ENCODE data around the gene LPP. TPM values are rescaled to one million over a fixed set of nuclear protein-coding genes. Genes with fewer than 3 reads are reported as not detected.

Gene LPP
- total and polyA plus RNA-seq, 10 of the 15 experiments (the other 5 are each of a cell fraction or from before 2014, with no cell fraction given), result under 0.01 to 0.62 (median 0.03) TPM

- in situ Hi-C loops (cut with MboI) (no loop called here), intact Hi-C loops (cut with micrococcal nuclease; ENCODE audit: unreplicated experiment) (no loop called here)
- Histone ChIP-seq H3K4me2 (ENCODE audit: control insufficient read depth, insufficient read depth) (no peak overlapping the region), H3K9me3 (replicated peaks; ENCODE audit: control insufficient read depth, insufficient read depth, low read length) (no peaks in the 10 kb centered on the region), H3K9ac (ENCODE audit: control insufficient read depth, insufficient read depth, low read length) (no peak overlapping the region), H3K4me3 (no peak overlapping the region), H3K36me3 (ENCODE audit: control insufficient read depth in 2 of 2, insufficient read depth in 2 of 2, low read length in 1 of 2) (no peaks in the 10 kb centered on the region), H4K20me1 (ENCODE audit: control insufficient read depth, insufficient read depth) (no peaks in the 10 kb centered on the region), H3K27me3 (replicated peaks in 1 of 2; ENCODE audit: control insufficient read depth in 2 of 2, insufficient read depth in 2 of 2, low read length in 1 of 2) (peaks cover 0 to 1% of the 10 kb centered on the region in 2 experiments; a peak in 2 of 4 replicates), H2AFZ (ENCODE audit: control insufficient read depth, low read depth, low read length) (no peak overlapping the region), H3K27ac (ENCODE audit: control insufficient read depth, insufficient read depth) (no peak overlapping the region), H3K79me2 (ENCODE audit: control insufficient read depth, insufficient read depth, low read length) (no peaks in the 10 kb centered on the region), H3K4me1 (ENCODE audit: control insufficient read depth, insufficient read depth, low read length) (no peaks in the 10 kb centered on the region)
- no TSS peak for BruUV-seq (replicated peaks)
- ChIA-PET SMC1A (ENCODE audit: uncharacterized antibody, unreplicated experiment) (interaction anchor here (0.7 to 1.4 kb wide), 2 partner anchors 9 to 267 kb away, joined by 3 read pairs; no protein-coding TSS in a partner anchor), RAD21 (ENCODE audit: unreplicated experiment) (no interaction called here), CTCF (no interaction called here), POLR2A (no interaction called here)
- WGBS (ENCODE audit: insufficient coverage, insufficient replicate concordance, low lambda C conversion rate, missing lambda C conversion rate), result 9% methylated on average over 7 of the region's 7 CpGs
- TF ChIP-seq TARDBP (IDR thresholded peaks at IDR 0.05; ENCODE audit: borderline replicate concordance), result no peak
- TF ChIP-seq IKZF1 (conservative IDR thresholded peaks at IDR 0.05), result no peak
- no peak for TF ChIP-seq JUNB (IDR thresholded peaks at IDR 0.05)
- TF ChIP-seq, protein P1, sequence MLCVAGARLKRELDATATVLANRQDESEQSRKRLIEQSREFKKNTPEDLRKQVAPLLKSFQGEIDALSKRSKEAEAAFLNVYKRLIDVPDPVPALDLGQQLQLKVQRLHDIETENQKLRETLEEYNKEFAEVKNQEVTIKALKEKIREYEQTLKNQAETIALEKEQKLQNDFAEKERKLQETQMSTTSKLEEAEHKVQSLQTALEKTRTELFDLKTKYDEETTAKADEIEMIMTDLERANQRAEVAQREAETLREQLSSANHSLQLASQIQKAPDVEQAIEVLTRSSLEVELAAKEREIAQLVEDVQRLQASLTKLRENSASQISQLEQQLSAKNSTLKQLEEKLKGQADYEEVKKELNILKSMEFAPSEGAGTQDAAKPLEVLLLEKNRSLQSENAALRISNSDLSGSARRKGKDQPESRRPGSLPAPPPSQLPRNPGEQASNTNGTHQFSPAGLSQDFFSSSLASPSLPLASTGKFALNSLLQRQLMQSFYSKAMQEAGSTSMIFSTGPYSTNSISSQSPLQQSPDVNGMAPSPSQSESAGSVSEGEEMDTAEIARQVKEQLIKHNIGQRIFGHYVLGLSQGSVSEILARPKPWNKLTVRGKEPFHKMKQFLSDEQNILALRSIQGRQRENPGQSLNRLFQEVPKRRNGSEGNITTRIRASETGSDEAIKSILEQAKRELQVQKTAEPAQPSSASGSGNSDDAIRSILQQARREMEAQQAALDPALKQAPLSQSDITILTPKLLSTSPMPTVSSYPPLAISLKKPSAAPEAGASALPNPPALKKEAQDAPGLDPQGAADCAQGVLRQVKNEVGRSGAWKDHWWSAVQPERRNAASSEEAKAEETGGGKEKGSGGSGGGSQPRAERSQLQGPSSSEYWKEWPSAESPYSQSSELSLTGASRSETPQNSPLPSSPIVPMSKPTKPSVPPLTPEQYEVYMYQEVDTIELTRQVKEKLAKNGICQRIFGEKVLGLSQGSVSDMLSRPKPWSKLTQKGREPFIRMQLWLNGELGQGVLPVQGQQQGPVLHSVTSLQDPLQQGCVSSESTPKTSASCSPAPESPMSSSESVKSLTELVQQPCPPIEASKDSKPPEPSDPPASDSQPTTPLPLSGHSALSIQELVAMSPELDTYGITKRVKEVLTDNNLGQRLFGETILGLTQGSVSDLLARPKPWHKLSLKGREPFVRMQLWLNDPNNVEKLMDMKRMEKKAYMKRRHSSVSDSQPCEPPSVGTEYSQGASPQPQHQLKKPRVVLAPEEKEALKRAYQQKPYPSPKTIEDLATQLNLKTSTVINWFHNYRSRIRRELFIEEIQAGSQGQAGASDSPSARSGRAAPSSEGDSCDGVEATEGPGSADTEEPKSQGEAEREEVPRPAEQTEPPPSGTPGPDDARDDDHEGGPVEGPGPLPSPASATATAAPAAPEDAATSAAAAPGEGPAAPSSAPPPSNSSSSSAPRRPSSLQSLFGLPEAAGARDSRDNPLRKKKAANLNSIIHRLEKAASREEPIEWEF (IDR thresholded peaks at IDR 0.05; ENCODE audit: insufficient replicate concordance, low read depth, low read length), result no peak
- TF ChIP-seq KAT2A (conservative IDR thresholded peaks at IDR 0.05; ENCODE audit: control insufficient read depth, low read depth, low read length), result no peak
- TF ChIP-seq, protein P2, sequence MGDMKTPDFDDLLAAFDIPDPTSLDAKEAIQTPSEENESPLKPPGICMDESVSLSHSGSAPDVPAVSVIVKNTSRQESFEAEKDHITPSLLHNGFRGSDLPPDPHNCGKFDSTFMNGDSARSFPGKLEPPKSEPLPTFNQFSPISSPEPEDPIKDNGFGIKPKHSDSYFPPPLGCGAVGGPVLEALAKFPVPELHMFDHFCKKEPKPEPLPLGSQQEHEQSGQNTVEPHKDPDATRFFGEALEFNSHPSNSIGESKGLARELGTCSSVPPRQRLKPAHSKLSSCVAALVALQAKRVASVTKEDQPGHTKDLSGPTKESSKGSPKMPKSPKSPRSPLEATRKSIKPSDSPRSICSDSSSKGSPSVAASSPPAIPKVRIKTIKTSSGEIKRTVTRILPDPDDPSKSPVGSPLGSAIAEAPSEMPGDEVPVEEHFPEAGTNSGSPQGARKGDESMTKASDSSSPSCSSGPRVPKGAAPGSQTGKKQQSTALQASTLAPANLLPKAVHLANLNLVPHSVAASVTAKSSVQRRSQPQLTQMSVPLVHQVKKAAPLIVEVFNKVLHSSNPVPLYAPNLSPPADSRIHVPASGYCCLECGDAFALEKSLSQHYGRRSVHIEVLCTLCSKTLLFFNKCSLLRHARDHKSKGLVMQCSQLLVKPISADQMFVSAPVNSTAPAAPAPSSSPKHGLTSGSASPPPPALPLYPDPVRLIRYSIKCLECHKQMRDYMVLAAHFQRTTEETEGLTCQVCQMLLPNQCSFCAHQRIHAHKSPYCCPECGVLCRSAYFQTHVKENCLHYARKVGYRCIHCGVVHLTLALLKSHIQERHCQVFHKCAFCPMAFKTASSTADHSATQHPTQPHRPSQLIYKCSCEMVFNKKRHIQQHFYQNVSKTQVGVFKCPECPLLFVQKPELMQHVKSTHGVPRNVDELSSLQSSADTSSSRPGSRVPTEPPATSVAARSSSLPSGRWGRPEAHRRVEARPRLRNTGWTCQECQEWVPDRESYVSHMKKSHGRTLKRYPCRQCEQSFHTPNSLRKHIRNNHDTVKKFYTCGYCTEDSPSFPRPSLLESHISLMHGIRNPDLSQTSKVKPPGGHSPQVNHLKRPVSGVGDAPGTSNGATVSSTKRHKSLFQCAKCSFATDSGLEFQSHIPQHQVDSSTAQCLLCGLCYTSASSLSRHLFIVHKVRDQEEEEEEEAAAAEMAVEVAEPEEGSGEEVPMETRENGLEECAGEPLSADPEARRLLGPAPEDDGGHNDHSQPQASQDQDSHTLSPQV (IDR thresholded peaks at IDR 0.05), result no peak
- no peak for TF ChIP-seq NFXL1 (IDR thresholded peaks at IDR 0.05; ENCODE audit: borderline replicate concordance)
- no peak for TF ChIP-seq CEBPB (IDR thresholded peaks at IDR 0.05; ENCODE audit: borderline replicate concordance in 1 of 2, low read depth in 2 of 2, low read length in 2 of 2)
- TF ChIP-seq GABPA (IDR thresholded peaks at IDR 0.05; ENCODE audit: low read depth), result no peak
- DNase-seq (ENCODE audit: low read depth, low spot score), result no peak
- ATAC-seq, result no peak
- no peak for FAIRE-seq
These were observed 75.2 kb downstream of the LPP start for GRCh38 chr3:188229177-188229576.

Measured in GM12878 (cell line).